GM18502 (cell line): Measurements from ENCODE around the gene SOX18.

ENCODE experiments used
- ATAC-seq: cut with Tn5 transposase; IDR thresholded peaks from one replicate; pipeline ENCODE4 v1.9.1; 2021; ENCODE audit warnings: mild to moderate bottlenecking; ENCODE audit not compliant: unreplicated experiment, poor library complexity

The SOX18 gene

DNA sequence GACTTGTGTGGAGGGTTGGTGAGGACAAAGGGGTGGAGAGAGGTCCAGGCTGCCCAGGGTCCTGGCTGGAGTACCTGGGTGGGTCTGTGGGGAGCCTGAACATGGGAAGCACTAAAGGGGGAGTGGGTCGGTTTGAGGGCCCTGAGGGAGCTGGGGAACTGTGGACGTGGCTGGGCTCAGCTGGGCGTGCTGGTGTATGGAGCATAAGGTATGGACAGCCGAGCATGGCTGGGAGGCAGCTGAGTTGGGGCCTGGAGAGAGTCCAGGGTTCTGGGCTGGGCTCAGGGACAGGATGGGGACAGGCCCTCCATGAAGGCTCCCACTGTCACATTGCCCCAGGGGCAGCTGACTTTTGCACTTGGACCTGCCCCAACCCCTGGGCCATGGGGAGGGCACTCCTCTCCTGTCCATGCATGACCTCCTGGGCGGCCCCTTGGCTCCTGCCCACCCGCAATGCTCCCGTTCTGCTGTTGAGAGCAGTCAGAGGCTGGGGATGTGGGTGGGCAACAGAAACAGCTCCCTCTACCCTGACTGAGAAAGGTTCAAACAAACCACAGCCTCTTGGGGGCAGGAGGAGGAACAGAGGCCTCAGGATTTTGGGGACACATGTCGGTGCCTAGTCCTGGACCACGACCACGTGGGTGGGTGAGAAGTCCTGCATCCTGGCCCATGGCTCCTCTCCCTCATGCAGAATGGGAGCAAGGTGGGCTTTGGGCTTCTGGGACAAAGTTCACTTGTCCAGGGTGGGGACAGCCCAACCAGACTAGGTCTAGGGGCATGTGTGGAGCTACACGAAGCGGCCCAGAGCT lies 9.0 kb downstream of the SOX18 start:
- ATAC-seq = no peak

GRCh38 chr20:64039293-64040160 lies 9.9 kb downstream of the SOX18 start:
- ATAC-seq = no peak

GRCh38 chr20:64038565-64039292 lies 10.7 kb downstream of the SOX18 start:
- peak; percentile 51 for ATAC-seq

- ATAC-seq = peak; percentile 43
Measured at GRCh38 chr20:64038224-64038564, 11.2 kb downstream of the SOX18 start.

- ATAC-seq = no peak
Measured at GRCh38 chr20:64037498-64038213, 11.8 kb downstream of the SOX18 start.

DNA sequence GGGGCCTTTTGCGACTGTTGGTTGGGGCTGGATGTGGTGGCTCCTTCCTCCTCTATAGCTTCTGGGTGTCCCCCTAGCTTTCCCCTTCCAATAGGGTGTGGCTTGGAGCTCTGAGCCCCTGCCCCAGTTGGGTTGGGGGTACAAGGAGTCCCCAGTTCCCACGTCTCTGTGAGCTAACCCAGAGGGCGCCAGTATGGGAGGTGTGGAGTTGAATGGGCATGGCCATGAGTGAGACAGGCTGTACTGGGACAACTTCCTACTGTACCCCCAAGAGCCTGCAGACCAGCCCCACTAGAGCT lies 12.3 kb downstream of the SOX18 start:
- no peak for ATAC-seq

DNA sequence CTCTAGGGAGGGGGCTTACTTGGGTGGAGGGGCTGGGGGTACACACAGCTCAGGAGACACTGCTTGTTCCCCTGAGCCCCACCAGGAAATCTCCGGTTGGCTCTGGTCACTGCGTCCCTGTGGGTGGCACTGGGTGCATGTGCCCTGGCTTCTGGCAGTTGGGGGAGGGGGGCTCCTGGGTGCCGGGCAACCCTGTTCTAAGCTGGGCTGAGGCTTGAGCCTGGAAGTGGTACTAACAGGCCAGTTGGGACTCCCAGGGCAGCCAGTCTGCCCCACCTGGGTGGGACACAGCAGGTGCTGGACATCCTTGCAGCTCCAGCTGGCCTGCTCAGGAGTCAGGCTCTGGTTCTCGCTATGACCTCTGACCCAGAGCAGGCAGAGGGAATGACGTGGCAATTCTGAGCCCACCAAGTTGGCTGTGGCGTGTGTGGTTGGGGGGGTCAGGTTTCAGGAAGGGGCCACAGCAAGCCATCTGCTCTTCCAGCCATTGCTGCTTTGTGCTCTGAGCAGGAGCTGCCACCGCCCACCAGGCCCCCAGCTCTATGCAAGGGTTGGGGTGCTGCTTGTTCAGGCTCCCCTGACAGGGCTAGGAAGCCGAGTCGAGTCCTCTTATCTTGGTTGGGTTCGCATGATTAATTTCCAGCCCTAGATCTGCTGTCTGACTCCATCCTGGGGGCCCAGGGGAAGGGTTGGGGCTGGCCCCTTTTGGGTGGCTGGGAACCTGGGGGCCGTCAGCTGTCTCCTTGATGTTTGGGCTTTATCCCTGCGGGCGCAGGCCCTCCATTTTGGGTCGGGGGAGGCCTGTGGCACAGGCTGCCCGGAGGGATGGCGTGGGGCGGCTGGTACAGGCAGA lies 12.9 kb downstream of the SOX18 start:
- ATAC-seq = no peak

DNA sequence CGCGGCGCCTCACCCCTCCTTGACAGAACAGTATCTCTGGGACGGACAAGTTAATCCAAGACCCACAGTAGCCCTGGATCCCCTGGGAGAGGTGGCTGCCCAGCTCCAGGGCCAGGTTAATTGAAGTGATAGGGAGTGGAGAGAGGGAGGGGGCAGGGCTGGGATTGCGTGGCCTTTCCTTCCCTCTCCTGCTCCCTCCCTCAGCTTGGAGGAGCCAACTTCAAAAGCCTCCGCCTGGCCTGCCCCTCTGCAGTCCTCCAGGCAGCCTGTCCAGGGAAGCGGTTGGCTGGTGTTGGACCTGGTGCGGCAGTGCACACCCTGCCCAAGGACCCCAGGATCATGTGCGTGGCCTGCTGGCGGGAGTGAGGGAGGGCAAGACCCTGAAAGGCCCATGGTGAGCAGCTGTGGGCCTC lies 13.5 kb downstream of the SOX18 start, which contains the start of gene C20orf204:
Gene C20orf204, plus strand, starts transcription at position 250 of the 413 bp plus-strand sequence. Its CDS starts 142 bp downstream, at position 392.
- ATAC-seq = no peak

DNA sequence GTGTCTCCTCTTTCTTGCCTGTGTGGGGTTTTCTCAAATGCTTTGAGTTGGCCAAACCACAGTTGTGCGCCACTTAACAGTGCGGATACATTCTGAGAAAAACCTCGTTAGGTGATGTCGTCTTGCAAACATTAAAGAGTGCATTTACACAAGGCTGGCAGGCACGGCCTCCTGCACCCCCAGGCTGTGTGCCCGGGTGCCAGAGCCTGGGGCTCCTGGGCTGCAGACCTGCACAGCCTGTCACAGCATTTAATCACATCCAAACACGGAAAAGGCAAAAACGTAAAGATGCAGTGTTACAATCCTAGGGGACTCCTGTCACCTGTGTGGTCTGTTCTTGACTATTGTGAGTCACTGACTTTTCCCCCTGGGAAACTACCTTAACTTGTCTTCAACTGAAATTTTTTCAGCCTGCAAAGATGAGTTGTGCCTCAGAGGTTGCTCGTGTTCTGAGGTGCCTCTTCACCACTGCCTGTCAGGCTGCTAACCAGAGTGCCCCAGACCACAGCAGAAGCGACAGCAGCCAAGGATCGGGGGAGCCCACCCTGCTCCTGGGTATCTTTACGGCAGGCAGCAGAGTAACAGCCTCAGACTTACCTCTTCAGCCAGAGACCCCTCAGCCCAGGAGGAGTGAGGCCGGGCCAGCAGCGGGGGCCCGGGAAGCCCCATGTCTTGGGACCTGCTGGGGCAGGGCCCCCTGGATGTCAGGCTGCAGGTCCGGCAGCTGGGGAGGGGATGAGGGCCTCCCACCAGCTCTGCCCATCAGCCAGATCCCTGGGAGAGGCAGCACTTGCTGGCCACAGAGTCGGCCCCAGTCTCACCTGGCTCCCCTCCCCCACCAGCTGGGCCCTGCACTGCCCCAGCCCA lies 14.1 kb downstream of the SOX18 start:
- ATAC-seq = no peak

- no peak for ATAC-seq
Measured at GRCh38 chr20:64033981-64034493, 15.4 kb downstream of the SOX18 start.

GRCh38 chr20:64032706-64033624 lies 16.5 kb downstream of the SOX18 start:
- no peak for ATAC-seq

DNA sequence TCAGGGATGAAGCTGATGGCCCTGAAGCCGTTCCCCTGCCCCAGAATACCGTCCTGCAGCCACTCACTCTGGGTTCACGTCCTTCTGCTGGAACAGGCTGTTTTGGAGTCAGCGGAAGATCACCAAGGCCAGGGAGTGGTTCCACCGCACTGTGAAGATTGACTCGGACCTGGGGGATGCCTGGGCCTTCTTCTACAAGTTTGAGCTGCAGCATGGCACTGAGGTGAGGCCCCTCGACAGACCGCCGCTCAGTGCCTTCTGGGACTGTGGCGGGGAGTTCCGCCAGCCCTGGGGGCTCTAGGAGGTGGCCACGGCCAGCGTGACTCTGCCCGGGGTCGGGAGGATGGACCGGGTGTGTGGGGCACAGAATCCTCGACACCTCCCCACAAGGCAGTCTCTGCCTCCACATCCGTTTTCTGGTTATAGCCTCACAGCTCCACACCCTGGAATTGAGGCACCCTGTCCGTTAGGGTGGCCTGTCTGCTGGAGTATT lies 17.6 kb downstream of the SOX18 start:
- ATAC-seq = no peak

- no peak for ATAC-seq
Measured at GRCh38 chr20:64030371-64031134, 18.9 kb downstream of the SOX18 start.

DNA sequence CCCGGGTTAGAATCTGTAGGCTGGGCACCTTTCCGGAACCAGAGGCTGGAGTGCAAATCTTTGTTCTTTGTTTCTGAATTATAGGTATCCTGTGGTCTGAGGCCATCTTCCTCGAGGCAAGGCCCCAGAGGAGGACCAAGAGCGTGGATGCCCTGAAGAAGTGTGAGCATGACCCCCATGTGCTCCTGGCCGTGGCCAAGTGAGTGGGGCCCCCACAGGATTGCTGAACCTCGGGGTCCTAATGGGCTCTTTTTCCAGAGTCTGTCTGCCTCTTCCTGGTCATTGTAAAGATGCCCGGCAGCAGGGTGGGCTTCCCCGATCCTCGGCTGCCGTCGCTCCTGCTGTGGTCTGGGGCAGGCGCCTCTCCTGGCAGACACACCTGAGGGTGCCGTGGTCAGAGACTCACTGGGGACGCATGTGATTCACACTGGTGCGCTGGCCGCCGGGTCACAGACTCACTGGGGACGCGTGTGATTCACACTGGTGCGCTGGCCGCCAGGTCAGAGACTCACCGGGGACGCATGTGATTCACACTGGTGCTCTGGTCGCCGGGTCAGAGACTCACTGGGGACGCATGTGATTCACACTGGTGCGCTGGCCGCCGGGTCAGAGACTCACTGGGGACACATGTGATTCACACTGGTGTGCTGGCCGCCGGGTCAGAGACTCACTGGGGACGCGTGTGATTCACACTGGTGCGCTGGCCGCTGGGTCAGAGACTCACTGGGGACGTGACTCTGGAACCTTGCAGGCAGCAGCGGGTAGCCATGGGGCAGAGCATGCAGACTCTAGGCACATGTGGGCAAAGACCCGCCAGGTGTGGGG lies 19.9 kb downstream of the SOX18 start:
- no peak for ATAC-seq

DNA sequence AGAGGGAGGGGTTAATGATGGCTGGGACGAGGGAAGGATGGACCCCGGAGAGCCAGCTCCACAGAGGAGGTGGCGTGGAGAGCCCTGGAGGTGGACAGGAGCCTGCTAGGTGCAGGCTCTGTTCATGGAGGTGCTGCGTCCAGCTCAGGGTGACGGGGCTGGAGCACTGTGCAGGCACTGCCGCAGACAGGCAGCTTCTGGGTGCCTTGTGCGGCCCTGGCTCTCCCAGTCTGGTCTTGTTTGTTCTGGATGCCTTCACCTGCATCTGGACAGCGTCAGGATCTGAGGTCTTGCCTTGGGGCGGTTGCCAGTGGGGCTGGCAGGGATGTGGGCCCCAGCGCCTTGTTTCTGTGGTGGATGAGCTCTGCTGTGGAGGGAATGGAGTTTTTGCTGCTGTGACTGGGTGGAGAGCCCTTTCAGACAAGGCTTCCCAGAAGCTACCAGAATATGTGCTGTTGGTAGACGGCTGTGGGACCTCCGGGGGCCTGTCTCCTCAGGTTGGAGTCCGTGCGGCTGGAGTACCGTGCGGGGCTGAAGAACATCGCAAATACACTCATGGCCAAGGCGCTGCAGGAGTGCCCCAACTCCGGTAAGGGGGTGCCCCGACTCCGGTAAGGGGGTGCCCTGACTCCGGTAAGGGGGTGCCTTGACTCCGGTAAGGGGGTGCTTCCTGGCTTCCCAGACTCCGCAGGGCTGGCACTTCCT lies 21.3 kb downstream of the SOX18 start:
- no peak for ATAC-seq
